GM12878 (cell line): Measurements from ENCODE around the gene PLEKHN1.

Experiments used
- ASH2L ChIP-seq: fragments of 300-600, 200-600 bp; sonication (generic); IDR thresholded peaks from 2 replicates; pipeline ENCODE4 v1.6.1; 2017; ENCODE audit warnings: low read depth, mild to moderate bottlenecking, borderline replicate concordance
- CHD1 ChIP-seq: IDR thresholded peaks from 2 replicates; pipeline ENCODE4 v1.6.1; 2012; ENCODE audit warnings: low read depth, low read length, improper control_type of control experiment
- CHD2 ChIP-seq: IDR thresholded peaks from 2 replicates; pipeline ENCODE4 v1.6.1; 2011; ENCODE audit warnings: low read depth, low read length, improper control_type of control experiment, borderline replicate concordance
- CTCF ChIP-seq, 3 experiments: IDR thresholded peaks in 2 of 3; conservative IDR thresholded peaks in 1 of 3; 2 replicates each; pipeline ENCODE4 v1.5.1; 2011; ENCODE audit warnings: low read depth in 3 of 3, low read length in 3 of 3, mild to moderate bottlenecking in 3 of 3, control low read depth in 2 of 3, moderate library complexity in 2 of 3, inconsistent platforms in 1 of 3, mixed read lengths in 1 of 3; ENCODE audit not compliant: control insufficient read depth in 2 of 3, insufficient read depth in 1 of 3; ENCODE audit errors: extremely low read depth in 1 of 3
- FOS ChIP-seq: IDR thresholded peaks from 3 replicates; pipeline ENCODE4 v1.6.1; 2011; ENCODE audit warnings: borderline replicate concordance; ENCODE audit not compliant: insufficient read length; ENCODE audit errors: extremely low read depth
- MXI1 ChIP-seq: fragments of 150-350 bp; IDR thresholded peaks from 2 replicates; pipeline ENCODE4 v1.6.1; 2011; ENCODE audit warnings: low read depth, mild to moderate bottlenecking, inconsistent platforms, low read length, improper control_type of control experiment
- PKNOX1 ChIP-seq: fragments of 450-650 bp; IDR thresholded peaks from 2 replicates; pipeline ENCODE4 v1.6.1; 2016; ENCODE audit warnings: mild to moderate bottlenecking
- POLR2AphosphoS5 ChIP-seq: IDR thresholded peaks from 2 replicates; pipeline ENCODE4 v1.6.1; 2011; ENCODE audit warnings: mild to moderate bottlenecking, low read length, inconsistent platforms
- PRDM15 ChIP-seq: fragments of 450-650 bp; formaldehyde crosslinking; IDR thresholded peaks from 2 replicates; pipeline ENCODE4 v1.4.0; 2020; ENCODE audit warnings: mild to moderate bottlenecking, moderate library complexity
- RELA ChIP-seq: fragments of 450-650 bp; IDR thresholded peaks from 2 replicates; pipeline ENCODE4 v1.8.0; 2014; ENCODE audit warnings: borderline replicate concordance; ENCODE audit not compliant: partially characterized antibody
- RFX5 ChIP-seq: IDR thresholded peaks from 2 replicates; pipeline ENCODE4 v1.6.1; 2011; ENCODE audit warnings: low read depth, low read length, improper control_type of control experiment
- SREBF1 ChIP-seq: IDR thresholded peaks from 2 replicates; pipeline ENCODE4 v1.6.1; 2012; ENCODE audit warnings: mild to moderate bottlenecking, low read length
- TCF3 ChIP-seq: IDR thresholded peaks from 2 replicates; pipeline ENCODE4 v1.6.1; 2012; ENCODE audit warnings: low read depth, mild to moderate bottlenecking, low read length, borderline replicate concordance; ENCODE audit not compliant: insufficient read depth
- YY1 ChIP-seq: IDR thresholded peaks from 2 replicates; pipeline ENCODE4 v1.6.1; 2011; ENCODE audit warnings: low read depth, mild to moderate bottlenecking, low read length

DNA sequence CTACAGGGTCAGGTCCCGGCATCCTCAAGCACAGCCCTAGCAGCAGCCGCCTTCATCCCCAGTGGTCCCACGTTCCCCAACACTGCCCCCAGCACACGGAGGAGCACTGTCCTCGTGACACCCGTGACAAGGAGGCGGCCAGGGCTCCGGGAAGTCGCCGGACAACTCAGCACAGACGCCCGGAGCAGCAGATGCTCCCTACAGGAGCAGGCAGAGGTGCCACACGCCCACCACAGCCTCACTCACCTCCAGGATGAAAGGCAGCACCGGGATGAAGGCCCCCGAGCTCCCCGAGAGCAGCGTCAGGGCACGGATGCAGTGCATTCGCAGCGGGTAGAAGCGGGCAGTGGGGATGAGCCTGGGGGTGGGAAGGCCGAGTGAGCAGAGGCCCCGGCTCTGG lies 15.4 kb upstream of the PLEKHN1 start:
- TF ChIP-seq SREBF1: no peak
- TF ChIP-seq PRDM15 (CRISPR knock-in tag): no peak
- TF ChIP-seq TCF3: no peak
- TF ChIP-seq CHD1: no peak
- no peak for TF ChIP-seq CHD2
- no peak for TF ChIP-seq PKNOX1
- TF ChIP-seq RELA: no peak
- no peak for TF ChIP-seq MXI1
- TF ChIP-seq CTCF (IDR thresholded peaks at IDR 0.05 in 2 of 3, conservative IDR thresholded peaks at IDR 0.05 in 1 of 3; ENCODE audit: control insufficient read depth in 2 of 3, extremely low read depth in 1 of 3, insufficient read depth in 1 of 3, low read depth in 3 of 3, low read length in 3 of 3): no peak
- no peak for TF ChIP-seq RFX5
- no peak for TF ChIP-seq POLR2AphosphoS5
- no peak for TF ChIP-seq FOS
- TF ChIP-seq ASH2L: no peak
- TF ChIP-seq YY1: no peak
